Spleen (tissue), 7 donors: ENCODE data around the gene DLST.

ENCODE experiments used
- CTCF ChIP-seq, 11 experiments: fragments of 200-600 bp in 7 of 11; fragments of 450-650 bp in 4 of 11; sonication (generic) in 4 of 11; IDR thresholded peaks in 8 of 11; conservative IDR thresholded peaks in 3 of 11; 1 replicate in 7 of 11; 2 replicates in 4 of 11; pipeline versions ENCODE4 v1.4.0 to v1.8.0; 2016 to 2021; ENCODE audit warnings: antibody characterized with exemption in 11 of 11, inconsistent platforms in 4 of 11, mild to moderate bottlenecking in 1 of 11
- POLR2A ChIP-seq, 3 donors: fragments of 450-650 bp; IDR thresholded peaks; one replicate each; pipeline ENCODE4 v1.5.1; 2017; ENCODE audit warnings: antibody characterized with exemption in 3 of 3, mild to moderate bottlenecking in 1 of 3
- POLR2AphosphoS5 ChIP-seq, 3 donors: sonication (generic); formaldehyde crosslinking; IDR thresholded peaks; one replicate each; pipeline ENCODE4 v1.5.1; 2017; ENCODE audit warnings: antibody characterized with exemption in 3 of 3
- donor health status: DM: no; HTN: no; CAD: no; lungs with moderate emphysema.
- donor health status: DM: no; HTN: no; CAD: no.
- donor health status: DM: no; HTN: no; CAD: no.

DNA sequence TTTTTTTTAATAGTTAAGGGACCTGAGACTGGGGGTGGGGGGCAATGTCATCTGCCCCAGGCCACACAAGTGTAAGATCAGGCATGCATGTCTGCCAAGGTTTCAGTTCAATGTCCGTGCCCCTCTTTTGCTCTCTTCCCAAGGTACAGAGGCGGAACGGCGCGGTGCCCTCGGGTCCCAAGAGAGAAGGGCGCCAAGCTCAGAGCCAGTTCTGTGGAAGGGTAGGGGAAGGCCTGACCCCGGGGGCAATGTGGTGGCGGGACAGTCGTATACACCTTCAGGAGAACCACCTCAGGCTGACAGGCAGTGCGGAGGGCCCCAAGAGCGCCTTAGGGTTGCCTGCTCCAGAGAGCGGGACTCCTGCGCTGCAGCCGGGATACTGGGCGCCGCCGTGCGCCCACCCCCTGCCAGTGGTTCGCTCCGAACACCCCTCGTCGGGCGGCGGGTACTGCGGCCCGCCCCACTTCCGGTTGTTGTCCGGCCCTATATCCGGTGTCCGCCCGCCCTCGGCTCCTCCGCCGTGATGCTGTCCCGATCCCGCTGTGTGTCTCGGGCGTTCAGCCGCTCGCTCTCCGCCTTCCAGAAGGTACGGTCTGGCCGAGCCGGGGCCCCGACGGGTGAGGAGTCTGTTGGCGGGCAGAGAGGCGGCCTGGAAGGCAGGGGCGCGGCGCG is at the start of gene DLST:
- TF ChIP-seq CTCF (IDR thresholded peaks at IDR 0.05 in 8 of 11, conservative IDR thresholded peaks at IDR 0.05 in 3 of 11) (peak in 1 of 11 experiments; percentile 28), POLR2A (IDR thresholded peaks at IDR 0.05) (peak; percentile 22 to 86 (median 69)), POLR2AphosphoS5 (IDR thresholded peaks at IDR 0.05) (peak; percentile 93 to 97 (median 94))
